Ascending aorta (tissue), 2 donors: ENCODE data around the gene TSR1. TPM values are rescaled to one million over a fixed set of nuclear protein-coding genes. Genes with fewer than 3 reads are reported as not detected.

Source experiments
- DNase-seq, 2 donors: peaks; one replicate each; pipeline ENCODE4 v3.0.0-alpha.2; 2019; ENCODE audit warnings: low spot score in 2 of 2
- H3K27ac ChIP-seq, 2 donors: fragments of 200-600 bp; sonication (generic); one replicate each; pipeline ENCODE4 v1.5.1; 2016 to 2017; ENCODE audit warnings: mild to moderate bottlenecking in 1 of 2
- H3K27me3 ChIP-seq: fragments of 200-600 bp; sonication (generic); one replicate; pipeline ENCODE4 v1.5.1; 2017
- H3K36me3 ChIP-seq, 2 donors: fragments of 200-600 bp; sonication (generic); one replicate each; pipeline ENCODE4 v1.5.1; 2016
- H3K4me1 ChIP-seq, 2 donors: fragments of 200-600 bp; sonication (generic); one replicate each; pipeline ENCODE4 v1.5.1; 2016 to 2017; ENCODE audit warnings: mild to moderate bottlenecking in 1 of 2
- H3K4me3 ChIP-seq, 2 donors: fragments of 200-600 bp; sonication (generic); one replicate each; pipeline ENCODE4 v1.5.1; 2016 to 2017; ENCODE audit warnings: mild to moderate bottlenecking in 1 of 2
- H3K9me3 ChIP-seq, 2 donors: fragments of 200-600 bp; sonication (generic); one replicate each; pipeline ENCODE4 v1.5.1; 2016
- CTCF ChIP-seq, 3 experiments: fragments of 200-600 bp in 2 of 3; fragments of 450-650 bp in 1 of 3; sonication (generic) in 2 of 3; IDR thresholded peaks; one replicate each; pipeline ENCODE4 v1.5.1; 2016 to 2019; ENCODE audit warnings: antibody characterized with exemption in 3 of 3, mild to moderate bottlenecking in 1 of 3, moderate library complexity in 1 of 3
- intact Hi-C: fragments of 100-400 bp; cut with DNase I; formaldehyde crosslinking; loops from one replicate; pipeline ENCODE4 v1.15.1; 2023
- total RNA-seq: library from RNA; depleted of rRNA; stranded (reverse); fragments of >200 nt; gene quantifications from one replicate; pipeline ENCODE4 v1.1.0, GENCODE V29; 2016

Gene TSR1
- total RNA-seq, 1 donor from 2014 or later, result 16.9 TPM

DNA sequence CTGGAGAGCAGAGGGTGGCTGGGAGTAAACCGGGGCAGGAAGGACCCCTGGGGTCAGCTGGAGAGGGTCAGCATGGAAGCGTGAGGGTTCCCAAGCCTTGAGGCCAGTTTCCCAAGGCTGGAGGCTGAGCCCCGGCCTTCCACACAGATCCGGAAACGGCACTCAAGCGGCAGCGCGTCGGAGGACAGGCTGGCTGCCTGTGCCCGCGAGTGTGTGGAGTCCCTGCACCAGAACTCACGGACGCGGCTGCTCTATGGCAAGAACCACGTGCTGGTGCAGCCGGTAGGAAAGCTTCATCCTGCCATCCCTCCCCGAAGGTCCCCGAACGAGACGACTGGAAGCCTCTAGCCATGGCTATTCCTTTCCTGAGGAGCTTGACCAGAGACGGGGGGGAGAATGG, 27.1 kb upstream of the TSR1 start:
- no peaks in the 10 kb centered on the region for H3K9me3 ChIP-seq
- H3K4me1 ChIP-seq, result no peaks in the 10 kb centered on the region
- TF ChIP-seq CTCF (IDR thresholded peaks at IDR 0.05), result no peak
- H3K4me3 ChIP-seq, result no peak overlapping the region
- peaks cover 27 to 41% of the 10 kb centered on the region in 2 donors for H3K36me3 ChIP-seq
- H3K27ac ChIP-seq, result no peak overlapping the region
- DNase-seq, result no peak
- no peaks in the 10 kb centered on the region for H3K27me3 ChIP-seq
- intact Hi-C loops, result no loop called here

DNA sequence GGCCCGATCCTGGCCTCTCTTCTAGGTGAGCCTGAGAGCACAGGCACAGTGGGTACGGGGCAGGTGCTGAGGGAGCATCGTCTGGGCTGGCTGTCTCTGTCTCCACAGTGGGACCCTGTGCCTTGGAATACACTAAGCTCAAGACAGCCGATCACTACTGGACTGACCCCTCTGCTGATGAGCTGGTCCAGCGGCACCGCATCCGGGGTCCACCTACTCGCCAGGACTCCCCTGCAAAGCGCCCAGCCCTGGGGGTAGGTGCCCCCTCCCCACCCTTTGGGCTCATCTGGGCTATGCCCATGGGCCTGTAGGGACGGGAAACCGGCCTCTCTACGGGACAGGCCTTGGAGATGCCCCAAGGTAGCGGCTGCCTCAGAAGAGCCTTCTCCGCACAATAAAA, 26.6 kb upstream of the TSR1 start:
- no peak for DNase-seq
- TF ChIP-seq CTCF (IDR thresholded peaks at IDR 0.05), result no peak
- Histone ChIP-seq H3K27ac (no peak overlapping the region), H3K4me1 (no peaks in the 10 kb centered on the region), H3K4me3 (no peak overlapping the region), H3K36me3 (peaks cover 27 to 39% of the 10 kb centered on the region in 2 donors), H3K9me3 (no peaks in the 10 kb centered on the region), H3K27me3 (no peaks in the 10 kb centered on the region)
- intact Hi-C loops, result no loop called here

DNA sequence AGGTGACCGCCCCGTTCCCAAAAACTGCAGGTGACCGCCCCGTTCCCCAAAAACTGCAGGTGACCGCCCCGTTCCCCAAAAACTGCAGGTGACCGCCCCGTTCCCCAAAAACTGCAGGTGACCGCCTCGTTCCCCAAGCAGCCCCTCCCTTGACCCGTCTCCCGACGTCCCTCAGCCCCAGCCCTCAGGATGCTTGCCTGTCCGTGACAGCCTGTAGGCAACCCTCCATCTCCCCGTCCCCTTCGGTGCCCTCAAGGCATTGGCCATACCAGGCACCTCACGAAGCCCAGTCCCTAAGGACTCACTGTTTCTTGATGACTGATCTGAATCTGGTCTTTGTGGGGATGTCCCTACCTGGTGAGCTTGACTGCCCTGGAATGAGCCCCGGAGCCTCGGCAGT, 26.2 kb upstream of the TSR1 start:
- Histone ChIP-seq H3K36me3 (peaks cover 27 to 34% of the 10 kb centered on the region in 2 donors), H3K27me3 (no peaks in the 10 kb centered on the region), H3K27ac (no peak overlapping the region), H3K4me3 (no peak overlapping the region), H3K9me3 (no peaks in the 10 kb centered on the region), H3K4me1 (no peaks in the 10 kb centered on the region)
- no peak for DNase-seq
- no peak for TF ChIP-seq CTCF (IDR thresholded peaks at IDR 0.05)
- intact Hi-C loops, result no loop called here

DNA sequence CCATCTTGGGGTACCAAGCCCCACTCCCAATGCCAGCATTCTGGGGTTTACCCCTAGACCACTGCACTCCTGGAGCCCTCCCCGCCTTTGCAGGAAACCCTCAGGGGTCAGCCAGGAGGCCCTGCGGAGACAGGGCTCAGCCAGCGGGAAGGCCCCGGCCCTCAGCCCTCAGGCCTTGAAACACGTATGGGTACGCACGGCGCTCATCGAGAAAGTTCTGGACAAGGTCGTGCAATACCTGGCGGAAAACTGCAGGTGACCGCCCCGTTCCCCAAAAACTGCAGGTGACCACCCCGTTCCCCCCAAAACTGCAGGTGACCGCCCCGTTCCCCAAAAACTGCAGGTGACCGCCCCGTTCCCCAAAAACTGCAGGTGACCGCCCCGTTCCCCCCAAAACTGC, 25.8 kb upstream of the TSR1 start:
- Histone ChIP-seq H3K4me3 (no peak overlapping the region), H3K27me3 (no peaks in the 10 kb centered on the region), H3K4me1 (no peaks in the 10 kb centered on the region), H3K36me3 (peaks cover 27 to 30% of the 10 kb centered on the region in 2 donors), H3K27ac (no peak overlapping the region), H3K9me3 (no peaks in the 10 kb centered on the region)
- DNase-seq, result no peak
- intact Hi-C loops, result no loop called here
- no peak for TF ChIP-seq CTCF (IDR thresholded peaks at IDR 0.05)

GRCh38 chr17:2361010-2361760, 24.9 kb upstream of the TSR1 start:
- no peaks in the 10 kb centered on the region for H3K4me1 ChIP-seq
- intact Hi-C loops, result no loop called here
- H3K27me3 ChIP-seq, result no peaks in the 10 kb centered on the region
- DNase-seq, result no peak
- no peak overlapping the region for H3K4me3 ChIP-seq
- no peak for TF ChIP-seq CTCF (IDR thresholded peaks at IDR 0.05)
- H3K36me3 ChIP-seq, result peaks cover 27% of the 10 kb centered on the region in 2 donors
- H3K9me3 ChIP-seq, result no peaks in the 10 kb centered on the region
- H3K27ac ChIP-seq, result no peak overlapping the region
